GM19025 (cell line): ENCODE results near the gene SLC5A3.
A peak's percentile ranks its signal among the peaks of the same experiment; 100 is the strongest.

Source experiments
- ATAC-seq: cut with Tn5 transposase; IDR thresholded peaks from one replicate; pipeline ENCODE4 v1.9.1; 2021; ENCODE audit warnings: mild to moderate bottlenecking, low read depth, moderate library complexity; ENCODE audit not compliant: unreplicated experiment

The SLC5A3 gene

DNA sequence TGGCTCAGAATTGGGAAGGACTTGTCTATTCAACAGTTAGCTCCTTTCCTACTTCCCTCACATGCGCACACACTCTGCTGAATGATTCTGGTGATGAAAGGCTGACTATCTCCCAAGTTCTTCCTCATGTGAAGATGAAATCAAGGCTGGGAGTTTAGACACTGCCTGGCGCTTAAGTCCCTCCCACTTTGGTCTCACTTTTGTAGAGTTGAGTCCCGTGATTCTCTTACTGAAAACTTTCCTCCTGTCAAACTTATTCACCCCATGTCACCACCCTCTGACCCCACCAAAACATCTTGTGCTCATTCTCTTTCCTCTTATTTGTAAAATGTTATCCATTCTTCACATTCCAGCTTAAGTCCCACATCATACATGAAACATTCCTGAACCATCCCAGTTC is 8.4 kb upstream of the SLC5A3 start:
- no peak for ATAC-seq

DNA sequence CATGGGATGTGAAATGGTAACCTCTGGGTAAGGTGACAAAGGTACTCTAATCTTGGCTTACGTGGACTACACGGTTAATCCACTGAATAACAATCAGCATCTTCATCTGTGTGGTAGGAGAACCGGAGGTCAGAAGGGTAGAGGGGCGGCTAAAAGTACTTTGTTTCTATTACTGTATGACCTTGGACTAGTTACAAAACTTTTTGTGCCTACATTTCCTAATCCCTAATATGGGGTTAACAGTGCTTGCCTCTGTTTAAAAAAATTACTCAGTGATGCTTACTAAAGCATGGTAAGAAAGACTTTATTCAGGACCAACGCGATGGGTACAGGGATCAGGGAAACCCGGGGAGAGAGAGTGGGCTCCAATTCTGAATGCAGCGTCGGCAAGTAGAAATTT is 1.7 kb upstream of the SLC5A3 start:
- ATAC-seq, result no peak

DNA sequence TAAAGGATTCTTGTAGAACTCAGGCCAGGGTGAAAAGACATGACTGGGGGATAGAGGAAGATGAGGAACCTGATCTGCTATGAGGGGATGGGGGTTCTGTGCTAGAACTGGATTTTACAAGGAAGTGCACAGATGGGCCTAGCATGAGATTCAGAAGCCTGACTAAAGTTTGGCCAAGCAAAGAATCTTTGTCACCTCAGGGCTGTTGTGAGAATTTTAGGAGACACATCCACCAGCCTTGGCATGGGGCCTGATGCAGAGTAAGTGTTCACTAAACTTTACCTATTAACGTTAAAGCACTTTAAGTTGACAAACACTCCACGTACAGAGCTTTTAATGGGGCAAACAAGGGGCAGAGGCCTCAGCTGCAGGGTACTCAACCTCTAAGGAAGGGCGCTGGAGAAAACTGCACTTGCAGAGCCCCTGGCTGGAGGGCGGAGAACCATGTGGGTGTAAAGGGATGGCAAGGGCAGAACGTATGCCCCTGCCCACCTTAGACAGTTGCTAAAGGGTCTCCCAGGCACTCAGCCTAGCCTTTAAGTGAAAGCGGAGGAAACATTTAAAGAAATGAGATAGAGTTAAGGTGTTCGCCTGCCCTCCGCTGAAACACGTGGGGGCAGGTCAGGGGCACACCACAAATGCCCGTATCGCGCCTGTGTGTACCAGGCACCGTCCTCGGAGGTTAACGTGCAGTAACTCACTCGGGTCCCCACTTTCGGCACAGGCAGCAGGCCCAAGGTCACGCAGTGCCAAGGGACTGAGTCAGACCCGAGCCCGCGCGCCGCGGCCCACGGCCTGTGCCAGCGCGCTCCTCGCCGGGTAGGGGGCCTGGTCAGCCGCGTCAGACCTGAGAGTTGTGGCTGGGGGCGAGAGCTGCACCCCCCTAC is 990 bp upstream of the SLC5A3 start:
- no peak for ATAC-seq

DNA sequence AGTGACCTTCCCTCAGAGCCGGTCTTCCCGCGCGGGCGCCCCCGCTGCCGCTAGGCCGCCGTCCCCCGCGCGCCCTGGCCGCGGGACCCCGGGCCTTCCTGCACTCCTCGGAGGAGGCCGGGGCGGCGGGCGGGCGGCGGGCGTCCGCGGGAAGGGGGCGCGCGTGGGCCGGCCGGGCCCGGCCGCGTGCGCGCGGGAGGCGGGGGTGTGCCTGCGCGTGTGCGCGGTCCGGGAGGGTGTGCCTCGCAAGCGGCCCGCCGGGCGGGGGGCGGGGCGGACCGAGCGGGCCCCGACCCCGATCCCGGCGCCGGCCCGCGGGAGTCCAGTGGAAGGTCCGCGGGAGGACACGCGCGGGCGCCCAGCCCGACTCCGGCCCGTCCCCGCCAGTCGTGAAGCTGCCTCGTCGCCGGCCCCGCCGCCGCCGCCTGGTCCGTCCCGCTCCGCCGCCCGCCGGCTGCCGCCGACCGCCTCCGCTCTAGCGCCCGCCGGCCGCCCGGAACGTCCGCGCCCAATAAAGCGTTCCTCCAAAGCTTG is 438 bp downstream of the SLC5A3 start:
- ATAC-seq, result peak; percentile 48

DNA sequence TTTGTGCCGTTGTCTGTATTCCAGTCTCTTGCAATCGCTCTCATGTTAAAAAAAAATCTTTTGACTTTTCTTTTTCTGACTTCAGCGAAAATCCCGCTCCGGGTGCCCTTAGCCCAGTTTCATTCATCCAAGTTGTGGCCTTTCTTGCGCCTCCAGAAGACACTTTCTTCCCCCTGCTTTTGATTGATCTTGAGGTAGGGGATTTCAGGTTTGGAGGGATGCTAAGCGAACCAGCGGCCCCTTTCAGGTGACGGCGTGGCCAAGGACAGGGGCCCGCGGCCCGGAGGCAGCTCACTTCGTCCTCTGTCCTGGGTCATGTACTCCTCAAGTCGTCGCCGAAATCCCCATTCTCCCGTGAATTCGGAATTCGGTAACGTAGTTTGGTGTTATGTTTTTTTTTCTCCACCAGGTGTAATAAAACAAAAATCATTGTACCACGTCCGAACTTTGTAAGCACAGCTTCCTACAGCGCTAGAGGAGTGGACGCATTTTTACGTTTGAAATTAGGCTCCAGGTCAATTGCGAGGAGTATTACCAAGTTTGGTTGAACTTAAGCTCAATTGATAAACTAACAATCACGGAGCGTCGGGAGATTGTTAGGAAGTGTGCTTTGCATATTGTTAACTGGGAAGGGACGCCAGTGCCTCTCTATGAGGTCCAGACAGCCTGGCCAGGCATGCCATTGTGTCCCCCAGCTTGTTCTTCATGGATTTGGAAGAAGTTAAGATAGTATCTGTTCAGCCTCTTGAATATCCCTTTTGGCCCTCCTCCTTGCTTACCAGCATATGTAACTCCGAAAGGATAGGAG is 1.1 kb downstream of the SLC5A3 start:
- no peak for ATAC-seq

DNA sequence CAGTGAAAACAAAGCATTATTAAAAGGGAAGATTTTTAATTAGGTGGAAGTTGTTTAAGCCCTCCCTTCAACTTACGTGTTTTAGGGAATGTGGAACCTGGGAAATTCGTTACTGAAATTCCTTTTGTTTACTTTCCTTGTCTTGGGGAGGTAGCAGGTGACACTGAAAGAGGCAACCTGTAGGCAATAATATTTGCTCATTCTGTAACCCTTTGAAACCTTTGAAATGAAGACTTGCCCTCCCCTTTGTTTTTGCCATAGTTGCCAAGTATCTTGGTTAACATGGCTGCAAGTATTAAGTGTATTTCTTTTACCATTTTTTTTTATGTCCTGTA is 1.7 kb downstream of the SLC5A3 start:
- ATAC-seq, result no peak

DNA sequence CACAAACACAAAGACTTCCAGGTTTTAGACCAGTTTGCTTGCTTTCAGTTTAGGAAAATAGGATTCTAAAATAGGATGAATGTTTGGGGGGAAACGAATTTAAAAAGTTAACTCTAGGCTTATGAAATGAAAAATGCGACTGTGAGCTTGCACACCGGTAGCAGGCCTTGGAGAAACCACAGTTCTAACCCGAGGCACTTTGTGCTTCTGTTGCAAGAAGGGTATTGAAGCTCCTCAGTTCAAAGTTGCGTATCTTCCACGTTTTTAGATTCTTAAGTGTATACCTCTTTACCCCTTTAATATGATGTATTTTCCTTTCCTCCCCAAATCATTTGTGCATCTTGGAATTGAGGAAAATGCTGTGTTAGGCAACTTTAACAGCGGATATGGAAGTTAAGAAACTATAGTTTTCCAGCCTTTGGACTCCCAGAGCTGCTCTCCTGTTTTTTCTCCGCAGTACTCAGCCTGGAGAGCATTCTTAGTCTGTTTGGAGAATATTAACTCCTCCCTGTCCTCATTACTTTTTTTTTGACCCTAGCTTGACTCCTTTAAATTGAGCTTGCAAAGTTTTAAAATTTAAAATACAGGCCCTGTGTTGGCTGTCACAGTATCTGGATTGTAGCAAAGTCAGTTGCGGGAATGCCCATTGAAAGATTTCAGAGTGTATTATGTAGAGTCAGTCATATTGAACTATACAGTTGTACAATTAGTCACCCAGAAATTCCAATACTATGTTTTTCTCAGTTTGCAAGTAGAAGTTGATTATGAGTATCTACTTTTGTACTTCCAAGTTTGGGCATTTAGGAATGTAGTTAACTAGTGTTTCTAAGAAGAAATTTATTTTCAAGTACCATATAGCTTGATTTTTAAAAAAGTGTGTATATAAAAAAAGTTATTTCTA is 2.6 kb downstream of the SLC5A3 start:
- no peak for ATAC-seq

DNA sequence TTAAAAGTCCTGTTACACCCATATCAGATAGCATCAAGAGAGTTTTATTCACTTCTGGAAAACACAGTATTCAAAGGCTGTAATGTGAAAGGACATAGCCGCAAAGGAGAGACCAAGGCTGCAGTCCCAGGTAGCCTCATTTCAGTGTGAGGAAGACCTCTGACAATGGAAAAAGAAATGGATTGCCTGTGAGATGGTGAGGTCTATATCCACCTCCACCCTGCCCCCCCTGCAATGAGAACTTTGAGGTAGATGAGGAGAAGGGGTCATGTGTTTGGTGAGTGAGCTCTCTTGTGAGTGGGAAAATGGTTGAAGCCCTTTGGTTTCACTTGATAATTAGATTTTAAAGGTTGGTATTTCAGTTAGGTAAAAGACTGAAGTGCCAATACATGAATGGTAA is 3.5 kb downstream of the SLC5A3 start:
- ATAC-seq, result no peak

DNA sequence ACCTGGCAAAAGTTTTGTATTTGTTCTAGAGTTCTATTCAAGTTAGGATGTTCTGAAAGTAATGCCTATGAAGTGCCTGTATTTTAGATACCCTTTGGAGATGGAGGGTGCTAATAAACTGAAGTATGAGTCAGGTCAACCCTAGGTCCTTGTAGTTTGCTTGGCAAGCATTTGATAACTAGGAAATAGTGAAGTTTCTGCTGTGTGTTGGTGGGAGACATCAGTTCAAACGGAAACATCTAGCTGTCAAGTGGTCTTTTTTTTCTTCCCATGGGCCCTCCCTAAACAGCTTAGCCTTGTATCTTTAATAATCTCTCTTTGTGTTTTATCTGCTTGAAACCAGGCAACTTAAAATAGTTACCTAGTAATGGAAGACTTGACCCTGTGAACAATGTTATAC is 4.5 kb downstream of the SLC5A3 start:
- no peak for ATAC-seq

DNA sequence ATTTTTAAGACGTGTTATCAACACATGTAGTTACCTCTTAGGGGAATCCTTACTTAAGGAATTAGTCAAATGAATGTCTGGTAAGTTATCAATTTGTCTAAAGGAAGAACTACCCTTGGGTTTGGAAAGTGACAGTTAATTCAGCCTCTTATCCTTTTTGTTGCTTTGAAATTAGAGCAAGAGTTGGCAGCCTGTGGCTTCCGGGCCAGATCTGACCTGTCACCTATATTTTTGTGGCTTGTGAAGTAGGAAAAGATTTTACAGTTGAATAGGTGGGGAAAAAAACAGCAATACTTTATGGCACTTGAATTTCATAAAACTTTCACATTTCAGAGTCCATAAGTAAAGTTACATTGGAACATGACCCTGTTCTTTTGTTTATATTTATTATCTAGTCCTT is 5.5 kb downstream of the SLC5A3 start:
- no peak for ATAC-seq

DNA sequence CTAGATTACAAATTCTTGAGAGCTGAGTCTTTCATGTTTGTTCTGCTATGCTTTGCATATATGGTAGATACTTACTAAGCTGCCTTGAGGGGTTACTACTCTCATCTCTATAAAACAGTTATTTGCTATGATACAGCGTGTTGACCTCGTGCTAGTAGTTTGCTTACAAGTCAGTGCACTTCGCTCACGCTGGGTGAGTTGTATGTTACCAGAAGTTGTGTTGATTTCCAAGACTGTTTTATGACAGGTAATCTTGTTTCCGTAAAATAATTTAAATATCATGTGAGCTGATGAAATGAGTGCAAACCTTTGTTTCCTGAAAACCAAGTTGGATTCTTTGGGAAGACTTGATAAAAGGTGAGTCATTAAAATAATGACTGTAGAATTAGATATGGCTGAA is 7.3 kb downstream of the SLC5A3 start:
- ATAC-seq, result no peak

DNA sequence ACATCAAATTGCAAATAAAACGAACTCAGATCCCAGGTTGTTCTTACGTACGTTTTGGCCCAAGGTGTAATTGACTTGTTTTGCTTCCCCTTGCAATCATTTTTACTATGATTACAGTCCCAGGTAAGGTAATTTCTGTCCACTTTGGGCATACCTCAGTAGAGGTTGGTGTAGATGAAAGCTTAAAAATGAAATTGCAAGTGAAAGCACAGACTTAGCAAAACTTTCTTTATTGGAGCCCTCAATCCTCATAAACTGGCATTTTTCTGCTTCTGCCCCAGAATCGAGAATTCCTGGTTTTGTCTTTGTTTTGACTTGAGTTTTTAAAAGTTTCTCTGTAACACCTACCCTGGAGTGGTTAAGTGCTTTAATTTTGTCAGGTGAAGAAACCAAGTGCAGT is 9.4 kb downstream of the SLC5A3 start:
- ATAC-seq, result no peak

DNA sequence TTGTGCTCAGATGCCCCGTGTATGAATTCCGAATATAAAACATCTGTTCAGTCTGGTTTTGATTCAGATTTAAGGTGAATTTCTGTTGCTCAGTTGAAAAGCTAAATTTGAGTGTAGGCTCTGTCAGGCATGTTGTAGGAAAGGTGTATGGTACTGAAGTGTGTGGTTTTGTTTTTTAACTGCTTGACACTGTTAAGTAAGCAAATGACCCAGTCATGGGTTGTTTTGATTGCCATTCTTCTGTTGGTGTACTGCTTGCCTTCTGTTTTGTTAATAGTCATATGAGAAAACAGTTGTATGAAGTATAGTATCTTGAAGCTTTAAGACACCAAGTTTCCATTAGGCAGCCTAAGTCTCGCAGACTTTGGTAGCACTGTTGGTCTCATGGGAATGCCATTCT is 10.0 kb downstream of the SLC5A3 start:
- ATAC-seq, result no peak

DNA sequence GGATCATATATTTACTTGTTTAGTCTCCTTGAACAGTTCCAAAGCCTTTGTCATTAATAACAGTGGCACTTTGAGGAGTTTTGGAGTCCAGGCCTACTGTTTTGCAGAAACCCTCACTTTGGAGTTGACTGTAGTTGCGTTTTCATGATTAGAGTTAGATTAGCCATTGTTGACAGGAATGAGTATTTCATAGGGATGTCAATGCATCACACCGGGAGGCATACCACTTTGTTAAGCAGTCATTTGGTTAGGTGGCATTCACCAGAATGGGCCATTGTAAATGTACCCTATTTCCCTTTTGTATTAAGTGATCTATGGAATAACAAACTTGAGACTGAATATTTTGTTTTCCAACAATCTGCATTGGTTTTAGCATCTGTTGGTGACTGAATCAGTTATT is 11.8 kb downstream of the SLC5A3 start:
- no peak for ATAC-seq

DNA sequence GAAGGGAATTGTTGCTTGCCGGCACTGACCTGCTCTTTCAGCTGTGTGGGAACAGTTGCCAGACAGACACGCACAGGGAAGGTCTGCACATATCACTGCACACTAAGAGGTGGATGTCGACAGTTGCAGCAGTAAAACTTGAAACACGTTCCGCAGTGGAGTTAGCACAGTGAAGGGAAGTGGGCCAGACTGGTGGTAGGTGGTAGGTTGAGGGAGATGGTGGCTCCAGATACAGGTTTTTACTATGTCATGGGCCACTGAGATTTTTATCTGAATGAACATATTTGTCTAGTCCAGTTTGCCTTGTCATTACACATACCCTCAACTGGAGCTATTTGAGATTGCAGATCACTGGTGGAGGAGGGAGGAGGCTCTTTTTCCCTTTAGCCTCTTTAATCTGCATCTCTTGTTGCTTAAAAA is 13.5 kb downstream of the SLC5A3 start:
- ATAC-seq, result no peak

DNA sequence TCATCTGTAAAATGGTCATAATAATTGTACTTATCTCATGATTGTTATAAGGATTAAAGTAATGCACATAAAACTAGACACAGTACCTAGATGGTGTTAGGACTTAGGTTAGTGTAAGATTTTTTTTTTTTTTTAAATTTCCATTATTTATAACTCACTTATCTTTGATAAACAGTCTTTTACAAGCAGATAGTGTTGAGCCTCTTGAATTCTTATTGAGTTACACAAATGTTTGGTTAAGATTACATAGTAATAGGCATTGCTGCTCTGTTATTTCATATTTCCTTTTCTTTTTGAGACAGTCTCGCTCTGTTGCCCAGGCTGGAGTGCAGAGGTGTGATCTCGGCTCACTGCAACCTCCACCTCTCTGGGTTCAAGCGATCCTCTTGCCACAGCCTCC is 15.4 kb downstream of the SLC5A3 start:
- no peak for ATAC-seq

DNA sequence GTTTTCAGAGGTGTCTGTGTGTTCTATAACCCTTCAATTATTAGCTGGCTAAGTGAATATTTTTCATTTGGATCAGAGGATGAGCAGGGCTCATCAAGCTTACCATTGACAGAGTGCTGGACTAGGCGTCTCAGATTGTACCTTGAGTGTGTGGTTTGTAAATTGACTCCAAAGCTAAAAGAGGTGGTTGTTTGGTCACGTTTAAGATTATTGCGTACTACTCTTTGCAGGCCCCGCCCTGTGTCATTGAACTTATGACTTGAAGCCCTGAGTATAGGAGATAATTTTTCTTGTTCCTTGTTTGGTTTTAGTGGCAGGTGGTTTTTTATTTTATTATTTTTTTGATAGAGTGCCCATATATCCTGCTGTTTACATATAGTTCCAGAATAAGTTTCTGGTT is 17.7 kb downstream of the SLC5A3 start:
- no peak for ATAC-seq

DNA sequence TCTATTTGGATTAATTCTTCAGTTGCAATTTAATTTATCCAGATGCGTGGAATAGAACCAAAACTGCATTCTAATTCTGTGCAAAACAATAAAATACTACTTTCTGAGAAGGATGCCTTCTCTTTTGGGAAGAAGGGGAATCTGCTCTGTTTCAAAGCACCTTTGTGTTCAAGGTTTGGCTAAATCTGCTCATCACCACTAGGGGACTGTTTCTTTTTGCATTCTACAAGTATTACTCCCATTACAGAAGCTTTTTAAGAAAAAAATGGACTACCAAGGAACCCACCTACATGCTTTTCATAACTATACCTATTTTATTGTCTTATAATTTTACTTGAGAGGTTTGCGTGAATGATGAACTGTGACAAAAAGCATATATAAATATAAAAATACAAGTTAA is 18.2 kb downstream of the SLC5A3 start:
- no peak for ATAC-seq

DNA sequence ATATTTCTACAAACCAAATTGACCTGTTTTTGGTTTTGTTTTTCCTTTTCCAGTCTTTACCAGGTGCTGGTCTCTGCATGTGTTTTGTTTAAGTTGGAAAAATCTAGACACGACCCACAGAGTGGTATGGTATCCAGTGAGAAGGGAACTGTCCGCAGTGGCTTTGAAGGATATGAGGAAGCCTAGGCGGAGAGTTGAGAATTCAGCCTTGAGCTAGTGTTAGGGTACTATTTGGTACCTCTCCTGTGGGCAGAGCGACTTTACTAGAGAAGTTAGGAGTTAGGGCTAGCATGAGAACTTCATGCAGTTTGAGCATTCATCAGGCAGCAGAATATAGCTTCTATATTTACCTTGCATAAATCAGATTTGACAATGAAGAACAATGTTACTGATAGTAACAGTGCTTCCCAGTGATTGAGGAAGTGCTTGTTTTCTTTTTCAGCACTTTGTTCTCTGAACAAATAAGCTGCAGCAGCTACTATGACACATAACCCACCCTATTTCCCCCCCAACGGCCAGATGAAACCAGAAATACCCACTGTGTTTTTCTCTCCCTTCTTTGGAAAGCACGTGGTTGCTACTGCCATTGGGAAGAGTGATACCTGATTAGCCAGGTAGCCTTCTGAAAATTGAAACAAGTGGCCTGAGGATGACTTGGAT is 19.0 kb downstream of the SLC5A3 start:
- ATAC-seq, result no peak

DNA sequence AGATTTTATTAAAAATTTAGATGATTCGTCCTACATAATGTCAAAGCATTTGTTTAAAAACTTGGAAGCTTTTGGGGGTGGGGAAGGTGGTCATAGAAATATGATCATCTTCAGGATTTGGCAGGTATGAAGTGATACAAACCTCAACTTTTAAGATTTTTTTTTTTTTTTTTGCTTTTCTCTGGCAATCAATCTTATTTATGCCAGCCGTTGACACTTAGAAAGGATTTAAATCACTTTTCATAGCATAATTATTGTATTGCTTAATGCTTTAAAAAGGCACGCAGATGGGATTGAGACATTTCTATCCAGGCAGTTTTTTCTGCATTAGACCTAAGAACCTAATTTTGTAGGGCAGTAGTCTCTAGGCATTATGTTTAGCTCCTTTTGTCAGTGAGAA is 19.7 kb downstream of the SLC5A3 start:
- ATAC-seq, result no peak
